GM10847 (cell line): ENCODE results near the gene FXYD1.

ENCODE experiments used
- POLR2A ChIP-seq: IDR thresholded peaks from 2 replicates; pipeline ENCODE4 v1.6.1; 2011; ENCODE audit not compliant: insufficient read length; ENCODE audit errors: extremely low read depth

FXYD1 gene

DNA sequence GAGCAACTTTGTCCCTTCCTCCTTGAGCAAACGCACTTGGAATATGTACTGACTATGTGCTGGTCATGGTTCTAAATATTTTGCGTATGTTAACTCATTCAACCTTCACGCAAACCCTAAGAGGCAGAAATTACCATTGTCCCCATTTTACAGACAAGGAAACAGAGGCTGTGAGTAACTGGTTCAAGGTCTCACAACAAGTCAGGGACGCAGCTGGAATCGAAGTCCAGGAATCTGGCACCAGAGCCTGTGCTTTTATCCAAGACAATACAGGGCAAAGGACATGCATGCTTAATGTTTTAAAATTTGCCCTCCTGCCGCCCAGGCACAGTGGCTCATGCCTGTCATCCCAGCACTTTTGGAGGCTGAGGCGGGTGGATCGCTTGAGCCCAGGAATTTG lies 21.0 kb downstream of the FXYD1 start:
- no peak for TF ChIP-seq POLR2A

DNA sequence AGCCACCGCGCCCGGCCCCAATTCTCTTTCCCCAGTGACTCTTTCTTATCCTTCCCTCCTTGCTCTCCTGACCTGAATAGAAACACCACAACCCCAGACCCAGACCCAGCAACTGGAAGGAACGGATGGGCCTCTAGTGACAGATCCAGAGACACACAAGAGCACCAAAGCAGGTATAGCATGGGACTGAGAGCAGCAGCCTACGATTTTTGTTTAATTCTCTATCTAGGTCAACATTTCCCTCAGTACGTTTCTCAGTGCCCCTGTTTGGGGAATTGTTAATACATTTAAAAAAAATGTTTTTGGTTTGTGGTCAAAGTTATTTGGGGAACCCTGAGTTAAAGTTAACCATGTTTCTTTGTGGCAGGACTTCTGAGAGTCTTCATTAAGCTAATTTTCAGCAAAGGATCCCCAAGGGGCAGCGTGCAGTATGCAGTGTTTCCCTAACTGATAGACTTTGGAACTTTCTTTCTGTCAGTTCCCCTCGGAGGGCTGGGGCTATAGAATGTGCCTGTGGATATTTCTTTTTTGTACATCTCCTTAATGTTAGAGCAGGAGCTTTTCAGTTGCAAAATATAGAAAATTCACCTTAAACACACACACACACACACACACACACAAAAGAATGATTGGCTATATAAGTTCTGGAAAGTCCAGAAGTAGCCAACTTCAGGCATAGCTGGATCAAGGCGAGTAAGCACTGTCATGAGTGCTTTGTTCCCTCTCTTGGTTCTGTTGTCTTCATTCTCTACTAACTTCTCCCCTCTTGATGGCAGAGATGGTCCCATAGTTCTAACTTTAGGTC lies 22.2 kb downstream of the FXYD1 start:
- TF ChIP-seq POLR2A, result no peak

DNA sequence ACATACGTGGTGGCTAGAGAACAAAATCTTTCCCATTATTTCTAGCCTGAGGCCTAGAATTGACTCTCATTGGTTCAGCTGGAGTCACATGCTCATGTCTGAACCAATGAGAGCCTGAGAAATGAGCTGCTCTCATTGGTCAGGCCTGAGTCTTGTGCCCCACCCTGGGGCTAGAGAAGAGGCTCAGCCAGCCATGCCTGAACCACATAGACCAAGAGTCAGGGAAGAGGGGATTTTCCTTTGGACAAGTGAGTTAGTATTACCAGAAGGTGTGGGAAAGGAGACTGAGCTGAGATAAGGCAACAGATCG lies 22.8 kb downstream of the FXYD1 start:
- TF ChIP-seq POLR2A, result no peak

DNA sequence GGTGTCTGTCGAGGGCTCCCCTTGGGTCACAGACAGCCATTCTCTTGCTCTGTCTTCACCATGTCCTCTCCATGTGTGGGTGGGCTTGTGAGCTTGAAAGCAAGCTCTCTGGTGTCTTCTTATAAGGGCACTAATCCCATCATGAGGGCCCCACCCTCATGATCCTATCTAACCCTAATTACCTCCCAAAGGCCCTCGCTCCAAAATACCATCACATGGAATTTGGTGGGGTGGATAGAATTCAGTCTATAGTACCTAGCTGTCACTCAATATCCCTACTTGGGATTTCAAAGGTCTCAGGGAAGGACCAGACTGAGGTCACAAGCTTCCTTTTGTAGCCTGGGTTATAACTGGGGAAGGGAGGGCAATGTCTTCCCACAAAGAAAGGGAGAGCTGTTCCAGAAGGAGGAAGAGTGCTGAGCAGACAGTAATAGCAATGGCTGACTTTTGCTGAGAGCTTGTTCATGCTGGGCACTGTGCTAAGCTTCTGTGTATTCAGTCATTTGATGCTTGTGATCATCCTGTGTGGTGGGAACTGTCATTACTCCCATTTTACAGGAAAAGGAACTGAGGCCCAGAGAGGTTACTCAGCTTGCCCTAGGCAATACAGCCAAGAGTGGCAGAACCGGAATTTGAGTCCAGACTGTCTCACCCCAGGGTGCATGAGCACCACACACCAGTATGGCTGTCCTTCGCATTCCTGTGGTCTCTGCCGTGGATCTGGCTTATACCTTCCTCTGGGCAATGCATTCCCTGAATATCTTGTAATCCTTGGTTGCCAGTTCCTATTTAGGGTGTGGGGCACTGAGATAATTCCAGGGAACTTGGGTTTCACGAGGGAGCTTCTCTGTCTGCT lies 24.1 kb downstream of the FXYD1 start:
- TF ChIP-seq POLR2A, result no peak

DNA sequence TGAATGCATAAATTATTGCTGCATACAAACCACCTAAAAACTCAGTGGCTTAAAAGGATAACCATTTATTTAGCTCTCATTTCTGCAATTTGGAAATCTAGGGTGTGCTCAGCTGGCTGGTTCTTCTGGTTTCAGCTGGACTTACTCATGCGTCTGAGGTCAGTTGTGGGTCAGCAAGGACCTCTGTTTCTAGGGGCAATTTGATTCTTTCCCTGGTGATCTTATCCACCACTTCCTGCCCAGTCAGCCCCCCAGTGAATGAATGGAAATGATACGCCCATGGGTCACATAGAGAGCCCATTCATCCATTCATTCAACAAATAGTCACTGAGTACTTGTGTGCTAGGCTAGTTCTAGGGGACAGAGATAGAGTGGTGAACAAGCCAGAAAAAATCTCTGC lies 25.8 kb downstream of the FXYD1 start:
- TF ChIP-seq POLR2A, result no peak

DNA sequence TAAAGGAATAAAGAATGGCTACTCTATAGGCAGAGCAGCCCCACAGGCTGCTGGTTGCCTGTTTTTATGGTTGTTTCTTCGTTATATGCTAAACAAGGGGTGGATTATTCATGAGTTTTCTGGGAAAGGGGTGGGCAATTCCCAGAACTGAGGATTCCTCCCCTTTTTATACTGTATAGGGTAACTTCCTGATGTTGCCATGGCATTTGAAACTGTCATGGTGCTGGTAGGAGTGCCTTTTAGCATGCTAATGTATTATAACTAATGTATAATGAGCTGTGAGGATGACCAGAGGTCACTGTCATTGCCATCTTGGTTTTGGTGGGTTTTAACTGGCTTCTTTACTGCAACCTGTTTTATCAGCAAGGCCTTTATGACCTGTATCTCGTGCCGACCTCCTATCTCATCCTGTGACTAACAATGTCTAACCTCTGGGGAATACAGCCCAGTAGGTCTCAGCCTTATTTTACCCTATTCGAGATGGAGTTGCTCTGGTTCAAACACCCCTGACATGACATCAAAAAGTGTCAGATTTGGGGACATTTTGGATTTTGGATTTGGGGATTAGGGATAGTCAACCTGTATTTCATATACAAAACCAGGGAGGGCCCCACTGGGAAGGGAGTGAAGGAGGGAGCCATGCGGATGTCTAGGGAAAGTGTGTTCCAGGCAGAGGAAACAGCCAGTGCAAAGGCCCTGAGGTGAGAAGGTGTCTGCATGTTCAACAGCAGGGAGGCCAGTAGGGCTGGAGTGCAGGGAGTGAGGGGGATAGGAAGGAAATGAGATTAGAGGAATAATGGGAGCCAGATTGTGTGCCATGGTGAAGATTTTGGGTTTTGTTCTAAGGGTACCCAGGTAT lies 26.8 kb downstream of the FXYD1 start:
- no peak for TF ChIP-seq POLR2A

DNA sequence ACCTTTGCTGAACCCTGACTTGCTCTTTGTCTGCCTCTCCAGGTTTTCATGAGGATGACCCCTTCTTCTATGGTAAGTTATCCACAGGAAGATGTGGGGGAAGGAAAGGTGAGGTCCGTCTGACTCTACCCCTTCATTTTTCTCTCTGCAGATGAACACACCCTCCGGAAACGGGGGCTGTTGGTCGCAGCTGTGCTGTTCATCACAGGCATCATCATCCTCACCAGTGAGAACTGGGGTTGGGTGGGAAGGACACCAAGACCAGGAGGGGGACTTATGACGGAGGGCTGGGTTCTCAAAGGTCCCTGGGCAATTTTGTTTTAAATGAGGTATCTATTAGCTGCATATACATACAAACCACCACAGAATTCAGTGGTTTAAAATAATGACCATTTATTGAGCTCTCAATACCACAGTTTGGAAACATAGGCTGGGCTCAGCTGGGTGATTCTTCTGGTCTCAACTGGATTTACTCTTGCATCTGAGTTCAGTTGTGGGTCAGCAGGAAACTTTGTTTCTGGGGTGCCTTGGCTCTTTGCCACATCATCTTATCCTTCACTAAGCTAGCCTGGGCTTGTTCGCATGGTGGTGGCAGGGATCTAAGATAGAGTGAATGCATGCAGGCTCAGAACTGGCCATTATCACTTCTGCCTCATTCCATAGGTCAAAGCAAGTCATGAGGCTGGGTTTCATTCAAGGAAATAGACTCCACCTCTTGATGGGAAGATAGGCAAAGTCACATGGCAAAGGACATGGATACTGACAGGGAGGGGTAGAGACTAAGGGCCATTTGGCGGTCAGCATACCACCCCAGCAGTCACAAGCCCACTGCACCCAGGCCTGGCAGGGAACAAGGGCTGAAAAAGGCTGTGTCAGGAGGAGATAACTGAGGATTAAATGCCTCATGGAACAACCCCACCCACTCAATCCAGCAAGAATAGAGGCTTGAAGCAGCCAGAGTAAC lies 27.8 kb downstream of the FXYD1 start:
- no peak for TF ChIP-seq POLR2A

DNA sequence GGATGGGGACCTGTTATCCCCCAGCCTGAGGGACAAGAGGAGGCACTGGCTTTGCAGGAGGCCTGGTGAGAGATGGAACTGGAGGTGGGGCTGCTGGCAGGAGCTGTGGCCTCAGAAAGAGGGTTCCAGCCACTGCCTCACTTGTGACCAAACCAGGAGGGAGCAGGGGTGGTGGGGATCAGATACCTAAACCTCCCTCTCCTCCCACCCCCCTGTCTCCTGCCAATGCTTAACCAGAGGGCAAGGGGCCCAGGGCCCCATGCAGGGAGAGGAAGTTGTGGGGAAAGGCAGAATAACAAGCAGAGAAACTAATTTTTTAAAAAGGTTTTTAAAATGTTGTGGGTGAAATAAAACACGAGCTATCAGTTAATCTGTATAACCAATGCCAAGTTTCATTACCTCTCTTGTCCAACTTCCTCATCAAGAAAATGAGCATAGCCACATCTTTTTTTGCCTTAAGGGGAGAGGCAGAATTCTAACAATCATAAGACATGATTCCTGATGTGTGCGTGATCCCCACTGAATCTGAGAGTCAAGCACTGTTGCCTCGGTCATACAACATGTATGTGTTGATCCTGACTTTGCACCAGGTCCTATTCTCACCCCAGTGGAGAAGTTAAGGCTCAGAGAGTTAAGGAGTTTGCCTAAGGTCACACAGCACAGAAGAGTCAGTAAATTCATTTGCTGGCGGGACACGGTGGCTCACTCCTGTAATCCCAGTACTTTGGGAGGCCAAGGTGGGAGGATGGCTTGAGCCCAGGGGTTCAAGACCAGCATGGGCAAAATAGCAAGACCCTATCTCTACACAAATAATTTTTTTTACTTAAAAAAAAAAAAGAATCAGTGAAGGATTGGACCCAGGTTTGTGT lies 28.9 kb downstream of the FXYD1 start:
- no peak for TF ChIP-seq POLR2A

DNA sequence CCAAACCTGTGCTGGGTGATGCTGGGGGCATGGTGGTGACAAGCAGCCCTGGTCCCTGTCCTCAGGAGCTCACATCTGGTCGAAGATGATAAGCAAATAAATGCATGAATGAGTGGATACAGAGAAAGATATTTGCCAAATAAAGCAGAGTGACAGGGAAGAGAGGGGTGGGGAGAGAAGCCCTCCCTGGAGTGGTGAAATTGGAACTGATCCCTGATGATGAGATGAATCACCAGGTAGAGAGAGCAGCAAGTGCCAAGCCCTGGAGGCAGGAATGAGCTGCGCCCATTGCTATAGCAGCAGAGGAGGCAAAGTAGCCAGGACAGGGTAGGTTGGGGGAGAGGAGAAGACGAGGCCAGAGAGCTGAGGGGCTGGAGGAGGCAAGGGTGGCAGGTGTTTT lies 29.6 kb downstream of the FXYD1 start:
- TF ChIP-seq POLR2A, result no peak

DNA sequence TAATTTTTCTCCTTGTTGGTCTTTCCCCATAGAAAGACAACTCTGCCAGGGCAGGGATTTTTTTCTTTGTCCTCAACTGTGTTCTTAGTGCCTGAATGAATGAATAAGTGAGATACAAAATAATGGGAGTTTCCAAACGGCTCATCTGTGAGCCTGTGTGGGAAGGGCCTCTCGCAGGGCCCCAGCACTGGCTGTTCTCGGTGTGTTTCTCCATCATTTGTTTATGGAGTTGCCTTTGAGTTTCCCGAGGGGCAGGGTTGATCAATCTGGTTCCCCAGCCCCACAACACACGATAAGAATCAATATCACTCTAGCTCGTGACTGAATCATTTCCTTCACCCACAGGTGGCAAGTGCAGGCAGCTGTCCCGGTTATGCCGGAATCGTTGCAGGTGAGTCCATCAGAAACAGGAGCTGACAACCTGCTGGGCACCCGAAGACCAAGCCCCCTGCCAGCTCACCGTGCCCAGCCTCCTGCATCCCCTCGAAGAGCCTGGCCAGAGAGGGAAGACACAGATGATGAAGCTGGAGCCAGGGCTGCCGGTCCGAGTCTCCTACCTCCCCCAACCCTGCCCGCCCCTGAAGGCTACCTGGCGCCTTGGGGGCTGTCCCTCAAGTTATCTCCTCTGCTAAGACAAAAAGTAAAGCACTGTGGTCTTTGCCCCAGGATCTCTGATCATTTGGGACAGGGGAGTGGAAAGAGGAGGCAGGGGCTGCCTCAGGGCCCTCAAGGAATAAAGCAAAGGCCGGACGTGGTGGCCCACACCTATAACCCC lies 30.8 kb downstream of the FXYD1 start:
- no peak for TF ChIP-seq POLR2A

DNA sequence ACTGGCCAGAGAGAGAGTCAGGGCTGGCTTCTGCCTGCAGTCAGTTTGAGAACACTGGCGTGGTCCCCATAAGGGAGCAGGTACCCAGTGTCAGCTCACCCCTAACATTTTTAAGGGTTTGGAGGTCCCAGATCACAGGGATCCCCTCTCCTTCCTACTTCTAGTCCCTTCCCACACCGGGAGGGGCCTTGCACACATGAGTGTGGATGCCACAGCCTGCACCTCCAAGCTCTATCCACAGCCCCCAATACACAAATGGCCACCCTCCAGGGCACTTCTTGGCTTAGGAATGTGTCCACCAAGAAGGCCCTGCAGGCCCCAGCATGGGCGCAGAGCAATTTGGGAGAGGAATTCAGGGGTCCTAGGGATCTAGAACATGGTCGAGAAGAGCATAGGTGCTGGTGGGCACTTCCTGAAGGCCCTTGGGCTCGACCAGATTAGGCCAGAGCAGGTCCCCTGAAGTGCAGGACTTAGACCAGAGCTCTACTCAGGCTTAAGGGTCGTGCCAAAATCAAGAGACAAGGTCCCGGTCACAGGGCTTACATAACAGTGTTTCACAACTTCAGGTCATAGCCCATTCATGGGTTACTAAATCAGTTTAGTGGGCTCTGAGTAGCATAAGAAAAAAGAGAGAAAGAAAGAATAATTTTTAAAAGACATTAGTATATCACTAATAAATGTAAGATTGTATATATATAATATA lies 31.9 kb downstream of the FXYD1 start:
- TF ChIP-seq POLR2A, result no peak

DNA sequence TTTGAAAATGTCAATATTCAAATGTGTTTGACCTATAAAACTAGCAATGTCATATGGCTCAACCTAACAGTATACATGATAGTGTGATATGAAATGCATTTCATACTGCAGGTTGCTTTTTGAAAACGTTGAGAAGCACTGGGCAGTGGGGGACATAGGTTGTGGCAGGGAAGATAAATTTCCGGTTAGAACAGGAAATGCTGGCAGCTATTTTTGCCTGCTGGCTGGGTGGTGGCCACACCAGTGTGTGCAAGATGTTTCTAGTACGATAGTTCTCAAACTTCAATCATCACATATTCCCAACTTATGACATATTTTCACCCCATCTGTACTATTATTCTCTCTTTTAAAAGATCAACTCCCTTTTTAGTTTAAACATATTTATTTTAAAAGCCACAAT lies 33.1 kb downstream of the FXYD1 start:
- no peak for TF ChIP-seq POLR2A
